GM18519 (cell line): Measurements from ENCODE around the gene PARP12.
"Not testable (repeated sequence)": the region's sequence is repeated elsewhere in the genome, so short reads cannot be mapped to it uniquely, and the experiment has no call there.

ENCODE experiments used
- ATAC-seq: cut with Tn5 transposase; IDR thresholded peaks from one replicate; pipeline ENCODE4 v1.9.1; 2021; ENCODE audit warnings: mild to moderate bottlenecking, moderate library complexity; ENCODE audit not compliant: unreplicated experiment, low FRiP score

PARP12 gene, protein sequence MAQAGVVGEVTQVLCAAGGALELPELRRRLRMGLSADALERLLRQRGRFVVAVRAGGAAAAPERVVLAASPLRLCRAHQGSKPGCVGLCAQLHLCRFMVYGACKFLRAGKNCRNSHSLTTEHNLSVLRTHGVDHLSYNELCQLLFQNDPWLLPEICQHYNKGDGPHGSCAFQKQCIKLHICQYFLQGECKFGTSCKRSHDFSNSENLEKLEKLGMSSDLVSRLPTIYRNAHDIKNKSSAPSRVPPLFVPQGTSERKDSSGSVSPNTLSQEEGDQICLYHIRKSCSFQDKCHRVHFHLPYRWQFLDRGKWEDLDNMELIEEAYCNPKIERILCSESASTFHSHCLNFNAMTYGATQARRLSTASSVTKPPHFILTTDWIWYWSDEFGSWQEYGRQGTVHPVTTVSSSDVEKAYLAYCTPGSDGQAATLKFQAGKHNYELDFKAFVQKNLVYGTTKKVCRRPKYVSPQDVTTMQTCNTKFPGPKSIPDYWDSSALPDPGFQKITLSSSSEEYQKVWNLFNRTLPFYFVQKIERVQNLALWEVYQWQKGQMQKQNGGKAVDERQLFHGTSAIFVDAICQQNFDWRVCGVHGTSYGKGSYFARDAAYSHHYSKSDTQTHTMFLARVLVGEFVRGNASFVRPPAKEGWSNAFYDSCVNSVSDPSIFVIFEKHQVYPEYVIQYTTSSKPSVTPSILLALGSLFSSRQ

DNA sequence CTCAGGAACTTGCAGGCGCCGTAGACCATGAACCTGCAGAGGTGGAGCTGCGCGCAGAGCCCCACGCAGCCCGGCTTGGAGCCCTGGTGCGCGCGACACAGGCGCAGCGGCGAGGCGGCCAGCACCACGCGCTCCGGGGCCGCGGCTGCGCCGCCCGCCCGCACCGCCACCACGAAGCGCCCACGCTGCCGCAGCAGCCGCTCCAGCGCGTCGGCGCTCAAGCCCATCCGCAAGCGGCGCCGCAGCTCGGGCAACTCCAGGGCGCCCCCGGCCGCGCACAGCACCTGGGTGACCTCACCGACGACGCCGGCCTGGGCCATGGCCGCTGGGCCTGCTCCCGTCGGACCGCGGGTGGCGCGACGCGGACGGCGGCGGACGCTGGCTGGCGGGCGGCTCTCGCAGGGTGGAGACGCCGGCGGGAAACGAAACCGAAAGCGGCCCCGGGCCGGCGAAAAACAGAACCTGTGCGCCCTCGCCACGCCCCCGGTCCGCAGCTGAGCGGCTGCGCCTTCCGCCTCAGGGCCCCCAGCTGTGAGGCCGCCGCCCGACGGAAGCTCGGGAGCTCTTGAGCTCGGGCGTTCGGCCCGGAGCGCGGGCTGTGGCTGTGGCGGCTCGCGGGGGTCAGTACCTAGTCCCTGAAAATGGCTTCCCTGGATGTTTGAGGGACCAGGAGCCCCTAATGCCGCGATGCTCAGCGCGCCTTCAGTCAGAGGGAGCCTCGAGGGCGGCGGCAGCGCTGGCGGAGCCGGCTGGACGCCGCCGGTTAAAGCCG lies at the start of gene PARP12:
TSS of gene PARP12 (minus strand) at position 424 of the 772 bp plus-strand sequence. CDS start at position 320, 104 bp downstream.
- peak; percentile 81 for ATAC-seq

DNA sequence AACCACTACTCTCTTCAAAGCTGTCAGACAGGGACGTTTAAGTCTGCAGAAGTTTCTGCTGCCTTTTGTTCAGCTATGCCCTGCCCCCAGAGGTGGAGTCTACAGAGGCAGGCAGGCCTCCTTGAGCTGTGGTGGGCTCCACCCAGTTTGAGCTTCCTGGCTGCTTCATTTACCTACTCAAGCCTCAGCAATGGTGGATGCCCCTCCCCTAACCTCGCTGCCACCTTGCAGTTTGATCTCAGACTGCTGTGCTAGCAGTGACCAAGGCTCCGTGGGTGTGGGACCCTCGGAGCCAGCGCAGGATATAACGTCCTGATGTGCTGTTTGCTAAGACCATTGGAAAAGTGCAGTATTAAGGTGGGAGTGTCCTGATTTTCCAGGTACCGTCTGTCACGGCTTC lies 46.0 kb upstream of the PARP12 start:
- not testable (repeated sequence) for ATAC-seq

DNA sequence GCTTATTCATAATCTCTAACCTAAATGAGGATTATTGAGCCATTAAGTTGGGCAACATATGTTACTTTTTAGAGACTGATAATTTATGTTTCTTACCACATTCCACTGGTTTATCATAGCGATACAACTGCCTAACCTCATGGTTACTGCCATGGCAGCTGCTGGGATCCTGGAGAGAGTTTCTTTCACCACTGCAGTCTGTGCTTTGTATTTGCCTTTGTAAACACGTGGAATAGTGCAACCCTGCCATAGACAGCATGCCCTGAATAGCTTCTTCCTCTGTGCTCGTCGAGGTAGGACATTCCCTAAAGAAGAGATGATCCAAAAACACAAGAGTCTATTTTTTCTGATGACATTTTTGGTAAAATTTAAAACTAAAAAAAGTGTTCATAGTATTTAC lies 33.7 kb upstream of the PARP12 start:
- ATAC-seq = no peak

DNA sequence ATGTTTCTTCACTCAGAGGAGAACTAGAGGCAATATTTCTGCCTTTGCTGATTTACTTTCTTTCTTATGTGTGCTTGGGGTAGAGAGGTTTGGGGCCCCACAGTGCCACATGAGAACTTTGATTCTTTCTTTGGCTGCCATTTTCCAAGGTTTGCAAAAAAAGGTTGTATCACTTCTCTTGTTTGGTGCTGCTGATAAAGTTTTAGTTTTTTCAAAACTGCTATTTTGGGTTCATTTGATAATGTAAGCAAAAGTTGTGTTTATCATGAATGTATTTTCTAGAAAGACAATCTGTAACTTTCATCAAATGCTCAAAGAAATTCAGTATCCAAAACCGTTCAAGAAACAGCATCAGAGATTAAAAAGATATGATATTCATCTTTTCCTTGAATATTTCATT lies 30.6 kb upstream of the PARP12 start:
- no peak for ATAC-seq

DNA sequence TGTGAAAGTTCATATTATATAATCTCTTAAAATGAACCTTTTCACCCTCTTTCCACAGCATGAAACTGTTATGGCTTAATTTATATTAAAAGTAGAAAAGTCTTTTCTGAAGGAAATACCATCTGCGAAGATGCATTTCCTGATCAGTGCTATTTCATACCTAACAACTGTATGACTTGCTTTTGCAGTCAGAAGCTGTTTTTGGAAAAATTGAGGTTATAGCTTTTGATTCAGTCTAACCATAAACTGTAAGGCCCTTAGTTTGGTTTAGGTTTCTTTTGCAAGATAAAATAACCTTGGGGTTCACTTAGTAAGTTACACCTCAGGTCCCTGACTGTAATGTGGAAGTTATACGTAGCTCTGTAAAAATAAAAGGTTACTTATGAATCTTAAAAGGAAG lies 22.7 kb upstream of the PARP12 start:
- no peak for ATAC-seq

DNA sequence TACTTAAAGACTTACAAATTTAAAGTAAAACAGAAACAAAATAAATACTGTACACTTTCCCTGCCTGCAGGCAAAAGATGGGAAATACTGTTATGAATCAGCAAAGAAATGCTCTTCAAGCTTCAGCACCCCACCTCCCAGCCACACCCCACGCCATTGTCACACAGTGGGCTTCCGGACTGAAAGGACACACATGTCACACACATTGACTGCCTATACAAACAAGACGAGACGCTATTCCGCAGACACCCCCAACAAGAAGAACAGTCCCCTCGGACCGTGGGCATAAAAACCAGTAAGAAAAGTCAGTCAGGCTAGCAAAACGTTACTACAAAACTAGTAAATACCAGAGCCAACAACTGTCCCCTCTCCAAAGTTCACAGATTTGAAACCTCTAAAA lies 22.2 kb upstream of the PARP12 start:
- peak; percentile 85 for ATAC-seq

DNA sequence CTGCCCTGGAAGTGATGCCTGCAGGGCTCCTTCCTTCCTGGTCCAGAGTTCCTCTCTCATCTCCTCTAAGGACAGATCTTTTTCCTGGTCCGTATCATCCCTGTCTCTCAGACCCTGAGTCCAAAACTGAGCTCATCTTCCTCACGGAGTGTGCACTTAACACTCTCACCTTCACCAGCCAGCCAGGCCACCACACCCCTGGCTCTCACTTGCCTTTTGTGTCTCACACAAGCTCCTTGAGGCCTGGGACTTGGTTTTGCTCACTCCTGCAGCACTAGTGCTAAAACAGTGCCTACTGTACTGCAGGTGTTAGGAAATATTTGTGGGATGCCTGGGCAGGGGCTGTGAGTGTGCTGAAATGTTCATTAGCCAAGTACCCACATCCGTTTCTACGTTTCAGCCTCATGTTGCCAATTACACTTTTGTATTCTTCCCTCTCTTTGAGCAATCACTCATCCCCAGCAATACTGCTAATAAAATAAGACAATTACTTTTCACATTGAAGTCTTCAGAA lies 21.4 kb upstream of the PARP12 start:
- no peak for ATAC-seq

DNA sequence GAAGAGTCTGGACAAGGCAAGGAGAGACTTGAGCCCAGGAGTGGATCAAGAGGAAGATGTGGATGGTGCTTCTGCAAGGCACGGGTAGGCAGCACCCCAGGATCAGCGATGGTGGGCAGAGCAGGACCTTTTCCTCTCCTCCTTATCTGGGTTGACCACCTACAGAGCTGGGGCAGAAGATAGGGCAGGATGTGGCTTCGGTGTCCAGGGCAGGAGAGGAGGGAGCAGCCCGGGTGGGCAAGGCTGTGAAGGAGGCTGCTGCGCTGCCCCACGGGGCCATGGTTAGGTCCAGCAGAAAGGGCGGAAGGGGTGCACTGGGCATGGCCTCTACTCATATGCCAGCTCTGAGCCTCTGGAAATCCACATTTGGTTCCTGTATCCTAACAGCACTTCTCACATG lies 20.0 kb upstream of the PARP12 start:
- ATAC-seq = no peak

DNA sequence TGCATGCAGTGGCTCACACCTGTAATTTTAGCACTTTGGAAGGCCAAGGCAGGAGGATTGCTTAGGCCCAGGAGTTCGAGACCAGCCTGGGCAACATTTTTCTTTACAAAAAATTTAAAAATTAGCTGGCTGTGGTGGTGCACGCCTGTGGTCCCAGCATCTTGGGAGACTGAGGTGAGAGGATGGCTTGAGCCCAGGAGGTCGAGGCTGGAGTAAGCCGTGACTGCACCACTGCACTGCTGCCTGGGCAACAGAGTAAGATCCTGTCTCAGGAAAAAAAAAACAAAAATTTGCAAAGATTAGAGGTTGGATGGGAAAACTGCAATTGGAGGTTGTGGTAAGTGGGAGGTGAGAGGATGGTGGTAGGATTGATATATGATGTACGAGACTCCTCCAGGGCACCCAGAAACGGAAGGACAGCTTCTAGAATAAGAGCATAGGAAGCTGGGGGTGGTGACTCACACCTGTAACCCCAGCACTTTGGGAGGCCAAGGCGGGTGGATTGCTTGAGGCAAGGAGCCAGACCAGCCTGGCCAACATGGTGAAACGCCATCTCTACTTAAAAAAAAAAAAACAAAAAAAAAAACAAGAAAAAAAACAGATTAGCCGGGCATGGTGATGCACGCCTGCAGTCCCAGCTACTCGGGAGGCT lies 19.1 kb upstream of the PARP12 start:
- no peak for ATAC-seq

DNA sequence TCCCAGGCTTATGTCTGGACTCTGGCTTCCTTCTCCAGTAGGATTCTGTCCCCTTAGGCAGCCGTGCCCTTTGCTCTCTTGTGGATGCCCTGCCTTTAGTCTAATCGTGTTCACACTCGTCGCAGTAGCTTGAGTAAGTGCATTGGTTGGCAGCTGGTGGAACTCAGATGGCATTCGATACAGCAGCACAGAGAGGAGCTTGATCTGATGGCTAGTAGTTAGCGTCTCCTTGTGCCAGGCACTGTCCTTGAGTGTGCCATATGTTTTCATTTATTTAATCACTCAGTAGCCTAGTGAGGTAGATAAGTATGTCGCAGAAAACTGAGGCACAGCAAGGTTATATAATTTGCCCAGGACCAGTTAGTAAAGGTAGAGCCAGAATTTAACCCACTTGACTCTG lies 18.2 kb upstream of the PARP12 start:
- no peak for ATAC-seq

DNA sequence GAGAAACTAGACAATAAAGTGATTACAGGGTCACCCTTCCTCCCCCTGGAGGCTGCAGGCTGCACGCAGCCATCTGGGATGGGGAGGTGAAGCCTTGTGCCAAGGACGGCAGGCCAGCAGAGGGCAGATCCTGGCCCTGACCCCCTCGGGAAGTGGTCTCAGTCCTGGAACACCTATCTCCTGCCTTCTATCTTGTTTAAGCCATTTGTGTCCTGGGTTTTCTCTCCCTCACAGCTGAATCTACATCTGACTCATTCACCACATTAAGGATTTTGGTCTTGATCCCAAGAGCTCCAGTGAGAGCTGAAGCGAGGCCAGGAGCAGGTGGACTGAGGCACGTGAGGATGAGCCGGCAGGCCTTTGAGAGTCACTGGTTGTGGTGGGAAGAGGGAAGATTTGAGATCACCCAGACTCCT lies 16.4 kb upstream of the PARP12 start:
- ATAC-seq = no peak

DNA sequence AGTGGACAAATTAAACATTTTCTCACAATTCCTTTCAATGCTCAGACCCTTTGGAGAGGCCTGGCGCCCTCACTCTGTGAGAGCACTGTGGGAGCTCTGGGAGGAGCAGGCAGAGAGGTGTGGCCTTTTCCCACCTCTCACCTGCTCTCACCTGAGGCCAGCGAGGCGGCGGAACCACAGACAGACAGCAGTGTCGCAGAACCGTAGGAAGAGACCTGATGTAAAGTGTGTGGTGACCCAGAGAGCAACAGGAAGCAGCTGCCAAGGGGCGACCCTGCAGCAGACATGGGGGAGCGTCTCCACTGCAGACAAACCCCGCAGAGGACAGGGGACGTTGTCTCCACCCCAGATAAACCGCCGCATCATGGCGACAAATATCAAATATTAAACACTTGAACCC lies 15.6 kb upstream of the PARP12 start:
- no peak for ATAC-seq

DNA sequence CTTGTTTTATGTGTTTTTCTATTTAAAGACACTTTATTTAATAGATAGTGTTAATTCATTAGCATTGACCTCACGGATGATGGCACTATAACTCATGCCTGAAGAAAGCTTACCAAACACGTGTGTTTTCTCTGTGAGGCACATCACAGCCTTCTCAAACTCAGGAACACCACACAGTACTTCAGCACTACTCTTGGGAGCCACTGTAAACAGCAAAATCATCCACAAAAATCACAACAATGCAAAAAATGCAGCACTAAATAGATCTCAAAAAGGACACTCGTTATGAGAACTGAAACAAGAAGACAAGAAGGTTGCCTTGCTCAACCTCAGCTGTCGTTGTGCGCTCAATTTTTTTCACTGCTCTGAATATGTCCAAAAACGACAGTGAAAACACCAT lies 12.0 kb upstream of the PARP12 start:
- ATAC-seq = no peak

DNA sequence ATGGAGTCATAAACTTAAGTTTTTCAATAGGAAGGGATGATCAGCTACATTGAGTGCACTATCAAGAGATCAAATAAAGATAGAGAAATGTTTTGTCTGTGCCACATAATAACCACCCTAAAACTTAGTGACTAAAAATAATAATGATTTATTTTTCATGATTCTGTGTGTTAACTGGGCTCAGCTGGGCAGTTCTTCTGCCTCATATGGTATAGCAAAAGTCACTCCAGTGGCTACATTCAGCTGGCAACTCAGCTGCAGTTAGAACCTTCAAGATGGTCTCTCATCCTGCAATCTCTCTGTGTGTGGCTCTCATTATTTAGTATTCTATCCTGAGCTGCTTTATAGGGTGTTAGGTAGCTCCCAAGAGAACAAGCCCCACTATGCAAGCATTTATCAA lies 7.8 kb upstream of the PARP12 start:
- no peak for ATAC-seq

DNA sequence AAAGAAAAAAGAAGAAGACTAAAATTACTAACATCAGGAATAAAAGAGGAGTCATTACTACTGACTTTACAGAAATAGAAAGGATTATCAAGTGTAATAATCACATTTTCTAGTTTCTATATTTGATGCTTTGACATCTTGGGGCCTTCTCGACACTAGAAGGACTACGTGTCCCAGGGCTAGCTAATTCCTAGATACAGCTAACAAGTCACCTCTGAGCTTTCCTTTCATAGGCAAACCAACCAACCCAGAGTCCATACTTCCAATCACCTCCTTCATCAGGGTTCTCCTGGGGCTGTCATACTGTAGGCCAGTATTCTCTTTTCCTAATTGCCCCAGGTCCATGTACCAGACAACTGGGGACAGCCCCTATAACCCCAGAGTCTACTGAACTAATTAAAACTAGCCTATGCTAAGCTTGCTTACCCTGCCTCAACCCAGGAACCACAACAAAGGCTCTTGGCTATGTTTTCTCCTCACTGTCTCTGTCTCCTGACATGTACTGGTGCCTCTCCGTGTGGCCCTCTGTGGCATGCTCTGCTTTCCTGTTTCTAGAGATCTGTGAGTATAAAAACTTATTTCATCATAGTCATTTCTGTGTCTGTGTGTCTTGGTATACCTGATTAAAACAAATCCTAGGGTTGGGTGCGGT lies 6.7 kb upstream of the PARP12 start:
- no peak for ATAC-seq

DNA sequence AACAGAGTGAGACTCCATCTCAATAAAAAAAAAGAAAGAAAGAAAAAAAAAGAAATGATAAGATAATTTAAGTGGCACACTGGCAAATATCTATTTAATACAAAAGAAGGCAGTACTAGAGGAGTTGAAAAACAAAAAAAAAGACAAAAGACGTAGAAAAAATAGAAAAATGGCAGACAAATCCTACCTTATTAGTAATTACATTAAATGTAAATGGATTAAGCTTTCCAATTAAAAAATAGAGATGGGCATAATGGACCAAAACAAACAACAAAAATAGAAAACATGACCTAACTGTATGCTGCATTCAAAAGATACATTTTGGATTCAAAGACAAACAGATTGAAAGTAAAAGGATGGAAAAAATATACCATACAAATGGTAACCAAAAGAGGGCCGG lies 5.3 kb upstream of the PARP12 start:
- ATAC-seq = no peak

DNA sequence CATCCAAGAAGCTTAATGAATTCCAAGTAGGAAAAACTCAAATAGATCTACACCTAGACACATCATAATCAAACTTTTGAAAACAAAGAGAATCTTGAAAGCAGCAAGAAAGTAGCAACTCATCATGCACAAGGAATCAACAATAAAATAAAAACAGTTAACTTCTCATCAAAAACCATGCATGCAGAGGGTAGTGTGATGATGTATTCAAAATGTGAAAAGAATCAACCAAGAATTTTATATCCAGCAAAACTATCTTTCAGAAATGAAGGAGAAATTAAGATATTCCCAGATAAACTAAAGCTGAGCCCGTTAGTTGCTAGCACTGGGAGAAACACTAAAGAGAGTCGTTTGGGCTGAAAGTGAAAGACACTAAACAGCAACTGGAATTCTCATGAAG lies 4.3 kb upstream of the PARP12 start:
- no peak for ATAC-seq

DNA sequence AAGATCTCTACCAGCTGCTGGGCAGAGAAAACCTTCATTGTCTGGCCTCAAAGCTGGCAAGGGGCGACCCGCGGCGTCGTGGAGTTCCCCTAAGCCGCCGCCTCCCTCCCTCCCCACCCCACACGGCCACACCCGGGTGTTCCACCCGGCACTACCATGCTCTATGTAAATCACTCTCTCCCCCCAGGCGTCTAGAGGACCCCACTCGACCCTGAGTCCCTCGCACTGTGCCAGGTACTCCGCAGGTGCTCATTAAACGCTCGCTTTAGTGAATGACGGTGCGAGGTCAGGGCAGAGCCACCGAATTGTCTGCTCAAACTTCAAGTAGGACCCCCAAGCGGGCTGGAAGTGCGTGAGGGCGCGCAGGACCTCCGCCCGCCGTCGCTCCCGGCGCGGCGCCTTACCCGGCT lies 628 bp downstream of the PARP12 start:
- peak; percentile 11 for ATAC-seq

DNA sequence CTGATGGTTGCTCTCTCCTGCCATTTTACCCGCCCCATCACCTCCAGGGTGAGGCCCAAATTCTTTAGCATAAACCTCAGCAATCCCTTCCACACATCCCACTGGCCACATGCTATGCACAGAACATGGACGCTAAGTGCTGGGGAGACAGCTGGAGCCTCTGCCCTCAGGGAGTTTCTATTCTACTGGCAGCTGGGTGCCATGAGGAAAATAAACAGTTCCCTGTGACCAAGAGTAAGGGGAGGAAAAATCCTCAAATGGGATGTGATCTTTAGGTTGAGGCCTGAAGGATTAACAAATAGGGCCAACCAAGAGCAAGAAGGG lies 1.2 kb downstream of the PARP12 start:
- ATAC-seq = no peak
